Lower lobe of right lung (tissue), 2 donors: ENCODE data around the gene EDN3. TPM values are rescaled to one million over a fixed set of nuclear protein-coding genes. Genes with fewer than 3 reads are reported as not detected.

ENCODE experiments used
- ATAC-seq, 2 donors: fragments of 200-7000 bp; cut with Tn5 transposase; one replicate each; pipeline ENCODE4 v1.9.1; 2020 to 2022; ENCODE audit warnings: mild to moderate bottlenecking in 2 of 2, moderate library complexity in 2 of 2
- DNase-seq: peaks from one replicate; pipeline ENCODE4 v3.0.0-alpha.2; 2020
- H3K27ac ChIP-seq: fragments of 200-600 bp; one replicate; pipeline ENCODE4 v1.8.0; 2022
- H3K27me3 ChIP-seq: fragments of 200-600 bp; one replicate; pipeline ENCODE4 v1.8.0; 2022; ENCODE audit warnings: low read depth
- H3K36me3 ChIP-seq: fragments of 200-600 bp; one replicate; pipeline ENCODE4 v1.8.0; 2022; ENCODE audit warnings: mild to moderate bottlenecking
- H3K4me1 ChIP-seq: fragments of 200-600 bp; one replicate; pipeline ENCODE4 v1.8.0; 2022
- H3K4me3 ChIP-seq: fragments of 200-600 bp; one replicate; pipeline ENCODE4 v1.8.0; 2022; ENCODE audit warnings: mild to moderate bottlenecking
- H3K9me3 ChIP-seq: fragments of 200-600 bp; one replicate; pipeline ENCODE4 v1.8.0; 2022
- intact Hi-C: fragments of 100-400 bp; cut with DNase I; formaldehyde crosslinking; loops from one replicate; pipeline ENCODE4 v1.11.0; 2022
- total RNA-seq: library from RNA; stranded (reverse); fragmentation: NEBNext Ultra II Directional; extraction: Animal tissue kit (Norgen Biotek cat#: 25700); gene quantifications from one replicate; pipeline ENCODE4 v1.2.1, GENCODE V29; 2021
- TF ChIP-seq, protein P1 (sequence below): fragments of 200-600 bp; IDR thresholded peaks from one replicate; pipeline ENCODE4 v1.8.0; 2022; ENCODE audit warnings: antibody characterized with exemption, mild to moderate bottlenecking
- donor health status: DM: no; HTN: yes; CAD: no; lungs with severe emphysema.

Gene EDN3
- total RNA-seq, 1 donor from 2014 or later = 0.27 TPM

- no peak overlapping the region for H3K27ac ChIP-seq
- TF ChIP-seq, protein P1, sequence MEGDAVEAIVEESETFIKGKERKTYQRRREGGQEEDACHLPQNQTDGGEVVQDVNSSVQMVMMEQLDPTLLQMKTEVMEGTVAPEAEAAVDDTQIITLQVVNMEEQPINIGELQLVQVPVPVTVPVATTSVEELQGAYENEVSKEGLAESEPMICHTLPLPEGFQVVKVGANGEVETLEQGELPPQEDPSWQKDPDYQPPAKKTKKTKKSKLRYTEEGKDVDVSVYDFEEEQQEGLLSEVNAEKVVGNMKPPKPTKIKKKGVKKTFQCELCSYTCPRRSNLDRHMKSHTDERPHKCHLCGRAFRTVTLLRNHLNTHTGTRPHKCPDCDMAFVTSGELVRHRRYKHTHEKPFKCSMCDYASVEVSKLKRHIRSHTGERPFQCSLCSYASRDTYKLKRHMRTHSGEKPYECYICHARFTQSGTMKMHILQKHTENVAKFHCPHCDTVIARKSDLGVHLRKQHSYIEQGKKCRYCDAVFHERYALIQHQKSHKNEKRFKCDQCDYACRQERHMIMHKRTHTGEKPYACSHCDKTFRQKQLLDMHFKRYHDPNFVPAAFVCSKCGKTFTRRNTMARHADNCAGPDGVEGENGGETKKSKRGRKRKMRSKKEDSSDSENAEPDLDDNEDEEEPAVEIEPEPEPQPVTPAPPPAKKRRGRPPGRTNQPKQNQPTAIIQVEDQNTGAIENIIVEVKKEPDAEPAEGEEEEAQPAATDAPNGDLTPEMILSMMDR = no peak
- no peaks in the 10 kb centered on the region for H3K9me3 ChIP-seq
- ATAC-seq = no peak
- no peak overlapping the region for H3K4me3 ChIP-seq
- no peaks in the 10 kb centered on the region for H3K36me3 ChIP-seq
- H3K4me1 ChIP-seq = no peaks in the 10 kb centered on the region
- no peak for DNase-seq
- peaks cover 19% of the 10 kb centered on the region for H3K27me3 ChIP-seq
- intact Hi-C loops = no loop called here
Observed at GRCh38 chr20:59322585-59323454, 22.4 kb downstream of the EDN3 start.

DNA sequence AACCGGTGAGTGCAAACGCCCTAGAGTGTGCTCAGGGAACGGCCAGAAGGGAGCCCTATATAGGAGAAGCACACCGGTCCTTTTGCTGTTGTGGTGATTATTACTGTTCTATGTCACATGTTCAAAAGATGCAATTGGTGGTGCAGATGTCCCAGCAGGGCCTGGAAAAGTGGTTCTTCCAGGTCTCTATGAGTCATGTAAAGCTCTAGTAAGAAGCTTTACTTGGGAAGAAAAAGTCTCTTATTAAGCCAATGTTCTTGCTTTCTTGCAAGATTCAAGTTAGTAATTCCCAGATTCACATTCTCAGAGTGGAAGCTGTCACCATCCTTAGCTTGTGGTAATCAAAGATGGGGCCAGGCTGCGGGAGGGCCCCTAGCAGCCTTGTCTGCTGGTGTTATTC, 23.3 kb downstream of the EDN3 start:
- Histone ChIP-seq H3K4me3 (no peak overlapping the region), H3K4me1 (no peaks in the 10 kb centered on the region), H3K27ac (no peak overlapping the region), H3K27me3 (peaks cover 19% of the 10 kb centered on the region), H3K9me3 (no peaks in the 10 kb centered on the region), H3K36me3 (no peaks in the 10 kb centered on the region)
- intact Hi-C loops = no loop called here
- no peak for DNase-seq
- no peak for ATAC-seq
- TF ChIP-seq, protein P1 = no peak

DNA sequence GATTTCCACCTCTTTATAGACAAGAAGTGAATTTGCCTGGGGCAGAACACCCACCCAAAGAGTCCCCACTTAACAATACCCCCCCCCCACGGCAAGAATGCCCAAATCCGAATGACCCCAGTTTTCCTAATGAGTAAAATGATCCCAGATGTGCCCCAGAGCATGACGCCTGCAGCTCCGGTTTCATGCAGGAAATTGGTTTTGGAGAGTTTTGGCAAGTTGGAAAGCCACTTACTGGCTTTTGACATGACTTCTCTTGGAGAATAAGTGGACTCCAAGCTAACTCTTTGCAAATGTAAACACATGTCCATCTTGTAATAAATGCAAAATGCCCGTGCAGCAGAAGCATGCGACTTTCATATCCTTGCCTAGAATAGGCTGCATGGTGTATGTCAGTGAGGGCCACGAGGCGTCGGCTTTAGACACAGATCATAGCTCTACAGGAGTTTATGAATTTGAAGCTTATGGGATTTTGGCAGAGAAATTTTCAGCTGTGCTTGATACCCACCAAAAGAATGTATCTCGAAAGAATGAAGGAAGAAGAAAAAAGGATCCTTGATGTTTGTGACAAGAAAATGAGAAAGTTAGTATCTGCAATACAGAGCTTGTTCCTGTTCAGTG, 24.2 kb downstream of the EDN3 start:
- H3K27ac ChIP-seq = no peak overlapping the region
- H3K9me3 ChIP-seq = no peaks in the 10 kb centered on the region
- no peaks in the 10 kb centered on the region for H3K4me1 ChIP-seq
- ATAC-seq (no peak), DNase-seq (no peak)
- H3K4me3 ChIP-seq = no peak overlapping the region
- intact Hi-C loops = no loop called here
- H3K27me3 ChIP-seq = peaks cover 19% of the 10 kb centered on the region
- H3K36me3 ChIP-seq = no peaks in the 10 kb centered on the region
- TF ChIP-seq, protein P1 = no peak

GRCh38 chr20:59325142-59325523, 24.7 kb downstream of the EDN3 start:
- no peaks in the 10 kb centered on the region for H3K9me3 ChIP-seq
- peaks cover 19% of the 10 kb centered on the region for H3K27me3 ChIP-seq
- no peaks in the 10 kb centered on the region for H3K36me3 ChIP-seq
- no peaks in the 10 kb centered on the region for H3K4me1 ChIP-seq
- ATAC-seq = no peak
- no peak overlapping the region for H3K4me3 ChIP-seq
- DNase-seq = no peak
- no peak overlapping the region for H3K27ac ChIP-seq
- intact Hi-C loops = no loop called here
- TF ChIP-seq, protein P1 = no peak

DNA sequence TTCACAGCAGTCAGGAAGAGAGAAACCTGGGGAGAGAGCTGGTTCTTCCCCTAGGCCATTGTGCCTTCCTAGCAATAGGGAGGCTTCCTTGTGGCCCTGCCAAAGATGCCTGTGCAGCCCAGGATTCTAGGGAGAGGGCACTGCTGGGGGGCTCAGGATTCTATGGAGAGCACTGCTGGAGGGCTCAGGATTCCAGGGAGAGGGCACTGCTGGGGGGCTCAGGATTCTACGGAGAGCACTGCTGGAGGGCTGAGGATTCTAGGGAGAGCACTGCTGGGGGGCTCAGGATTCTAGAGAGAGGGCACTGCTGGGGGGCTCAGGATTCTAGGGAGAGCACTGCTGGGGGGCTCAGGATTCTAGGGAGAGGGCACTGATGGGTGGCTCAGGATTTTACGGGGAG, 25.8 kb downstream of the EDN3 start:
- ATAC-seq (no peak), DNase-seq (no peak)
- H3K4me3 ChIP-seq = no peak overlapping the region
- no peak overlapping the region for H3K27ac ChIP-seq
- intact Hi-C loops = no loop called here
- H3K27me3 ChIP-seq = peaks cover 22% of the 10 kb centered on the region
- no peaks in the 10 kb centered on the region for H3K9me3 ChIP-seq
- no peaks in the 10 kb centered on the region for H3K4me1 ChIP-seq
- TF ChIP-seq, protein P1 = no peak
- H3K36me3 ChIP-seq = no peaks in the 10 kb centered on the region
